Mesendoderm (in vitro differentiated cells): ENCODE measurements around the gene GLUD1. TPM values are rescaled to one million over a fixed set of nuclear protein-coding genes. Genes with fewer than 3 reads are reported as not detected.
A peak's percentile ranks its signal among the peaks of the same experiment; 100 is the strongest.
"Not testable (repeated sequence)": the region's sequence is repeated elsewhere in the genome, so short reads cannot be mapped to it uniquely, and the experiment has no call there.

Experiments
- DNase-seq: peaks from one replicate; pipeline ENCODE4 v3.0.0; 2013
- H2AK5ac ChIP-seq: 2 replicates; pipeline ENCODE4 v1.6.1; 2013; ENCODE audit warnings: low read length, inconsistent platforms
- H2BK120ac ChIP-seq: 2 replicates; pipeline ENCODE4 v1.6.1; 2013; ENCODE audit warnings: low read depth, mild to moderate bottlenecking, low read length, moderate library complexity, mixed read lengths
- H2BK15ac ChIP-seq: replicated peaks from 2 replicates; pipeline ENCODE4 v1.6.1; 2013; ENCODE audit warnings: low read depth, mild to moderate bottlenecking, moderate library complexity
- H2BK5ac ChIP-seq: 2 replicates; pipeline ENCODE4 v1.6.1; 2013; ENCODE audit warnings: low read length, inconsistent platforms
- H3K18ac ChIP-seq: 2 replicates; pipeline ENCODE4 v1.6.1; 2013; ENCODE audit warnings: mild to moderate bottlenecking, low read length, mixed read lengths
- H3K23ac ChIP-seq: one replicate; pipeline ENCODE4 v1.6.1; 2013; ENCODE audit warnings: low read length
- H3K27ac ChIP-seq: 2 replicates; pipeline ENCODE4 v1.5.1; 2013; ENCODE audit warnings: low read depth, mild to moderate bottlenecking, inconsistent platforms, low read length, moderate library complexity
- H3K27me3 ChIP-seq: 2 replicates; pipeline ENCODE4 v1.6.1; 2013; ENCODE audit warnings: low read length, control low read depth, mild to moderate bottlenecking, inconsistent platforms; ENCODE audit not compliant: insufficient read depth, poor library complexity
- H3K36me3 ChIP-seq: 2 replicates; pipeline ENCODE4 v1.6.1; 2013; ENCODE audit warnings: low read length, inconsistent platforms; ENCODE audit not compliant: control insufficient read depth, insufficient read depth
- H3K4ac ChIP-seq: one replicate; pipeline ENCODE4 v1.6.1; 2013; ENCODE audit warnings: low read depth, mild to moderate bottlenecking, low read length, moderate library complexity
- H3K4me1 ChIP-seq: 2 replicates; pipeline ENCODE4 v1.6.1; 2013; ENCODE audit warnings: low read depth, low read length, inconsistent platforms; ENCODE audit not compliant: control insufficient read depth
- H3K4me2 ChIP-seq: 2 replicates; pipeline ENCODE4 v1.6.1; 2013; ENCODE audit warnings: low read length
- H3K4me3 ChIP-seq: 2 replicates; pipeline ENCODE4 v1.5.1; 2013; ENCODE audit warnings: mild to moderate bottlenecking, low read length
- H3K56ac ChIP-seq: one replicate; pipeline ENCODE4 v1.6.1; 2013; ENCODE audit warnings: low read length
- H3K79me1 ChIP-seq: 2 replicates; pipeline ENCODE4 v1.6.1; 2013; ENCODE audit warnings: low read length, inconsistent platforms
- H3K79me2 ChIP-seq: 2 replicates; pipeline ENCODE4 v1.6.1; 2013; ENCODE audit warnings: mild to moderate bottlenecking, low read length; ENCODE audit not compliant: control insufficient read depth, insufficient read depth
- H3K9ac ChIP-seq: 2 replicates; pipeline ENCODE4 v1.6.1; 2013; ENCODE audit warnings: low read length, inconsistent platforms
- H4K5ac ChIP-seq: one replicate; pipeline ENCODE4 v1.6.1; 2013; ENCODE audit warnings: low read length
- H4K8ac ChIP-seq: one replicate; pipeline ENCODE4 v1.6.1; 2013; ENCODE audit warnings: low read depth, mild to moderate bottlenecking, control low read depth, low read length, moderate library complexity
- WGBS: extraction: QIAGEN DNeasy Blood & Tissue Kit; methylation state at CpG from one replicate; pipeline ENCODE4 v1.1.7; 2013; ENCODE audit warnings: low lambda C conversion rate, missing lambda C conversion rate; ENCODE audit not compliant: insufficient coverage; ENCODE audit errors: extremely low coverage; 5-methylcytosine and 5-hydroxymethylcytosine counted together
- polyA plus RNA-seq, 2 experiments: library from polyadenylated mRNA; stranded (reverse); fragments of 200-250 nt; gene quantifications; one replicate each; pipeline ENCODE4 v1.2.3, GENCODE V29; 2013

Gene GLUD1
- polyA plus RNA-seq (2013, experiment 1 of 2), result 61.6 TPM
- polyA plus RNA-seq (2013, experiment 2 of 2), result 61.5 TPM

DNA sequence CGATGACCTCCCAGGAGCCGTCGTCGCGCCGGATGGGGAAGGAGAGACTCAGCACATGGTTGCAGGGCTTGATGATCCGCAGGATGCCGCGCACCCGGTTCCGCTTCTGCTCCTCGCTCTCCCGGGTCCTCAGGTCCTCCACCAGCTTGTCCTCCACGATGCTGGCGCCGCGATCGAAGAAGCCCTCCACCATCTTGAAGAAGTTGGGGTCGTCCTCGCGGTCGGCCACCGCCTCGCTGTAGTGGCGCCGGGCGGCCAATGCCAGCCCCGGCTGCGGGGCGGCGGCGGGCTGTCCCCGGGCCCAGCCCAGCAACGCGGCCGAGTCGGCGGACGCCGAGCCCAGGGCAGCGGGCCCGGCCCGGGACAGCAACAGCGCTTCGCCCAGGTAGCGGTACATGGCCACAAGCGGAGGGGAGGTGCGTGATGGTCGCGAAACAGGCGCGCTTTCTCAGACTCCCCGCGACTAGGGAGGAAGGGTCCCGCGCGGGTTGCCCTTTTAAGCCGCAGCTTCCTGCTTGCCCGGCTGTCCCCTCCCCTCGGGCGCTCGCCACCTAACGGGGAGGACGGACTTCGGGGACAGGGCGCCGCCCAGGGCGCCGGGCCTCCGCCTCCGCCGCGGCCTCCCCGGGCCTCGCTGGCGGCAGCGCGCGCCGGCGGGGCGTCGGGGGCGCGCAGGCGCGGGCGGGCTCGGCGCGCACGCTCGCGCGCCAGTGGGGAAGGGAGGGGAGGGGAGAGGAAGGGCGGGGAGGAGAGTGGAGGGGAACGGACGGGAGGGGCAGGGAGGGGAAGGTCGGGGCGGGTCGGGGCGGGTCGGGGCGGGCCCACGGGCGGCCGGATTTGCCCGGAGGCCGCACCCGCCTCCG is at the start of gene GLUD1, which contains the start of gene SHLD2:
TSS of gene GLUD1 (minus strand) at position 471 of the 863 bp plus-strand sequence. CDS start at position 397, 74 bp downstream.
TSS of gene SHLD2 (plus strand) at position 834 of the 863 bp plus-strand sequence. CDS start 56,149 bp downstream, outside the sequence.
- no CpG with 5 or more reads among the region's 111 CpGs for WGBS
- Histone ChIP-seq H3K4me1 (no peaks in the 10 kb centered on the region), H2BK5ac (peak within 1 kb of the TSS; percentile 57), H4K5ac (no peak within 1 kb of the TSS), H3K56ac (peak within 1 kb of the TSS; percentile 98), H3K4me2 (peak within 1 kb of the TSS; percentile 93), H3K27me3 (no peaks in the 10 kb centered on the region), H3K4ac (peak within 1 kb of the TSS; percentile 78), H3K23ac (peak within 1 kb of the TSS; percentile 97), H2AK5ac (peak within 1 kb of the TSS; percentile 6), H4K8ac (no peak within 1 kb of the TSS), H3K9ac (peak within 1 kb of the TSS; percentile 92), H3K27ac (peak within 1 kb of the TSS; percentile 88), H2BK15ac (no peak within 1 kb of the TSS), H3K79me1 (peaks cover 6% of the 10 kb centered on the region), H3K18ac (peak within 1 kb of the TSS; percentile 90), H2BK120ac (no peak within 1 kb of the TSS), H3K4me3 (peak within 1 kb of the TSS; percentile 88), H3K79me2 (peaks cover 27% of the 10 kb centered on the region), H3K36me3 (no peaks in the 10 kb centered on the region)
- DNase-seq, result peak; percentile 98

DNA sequence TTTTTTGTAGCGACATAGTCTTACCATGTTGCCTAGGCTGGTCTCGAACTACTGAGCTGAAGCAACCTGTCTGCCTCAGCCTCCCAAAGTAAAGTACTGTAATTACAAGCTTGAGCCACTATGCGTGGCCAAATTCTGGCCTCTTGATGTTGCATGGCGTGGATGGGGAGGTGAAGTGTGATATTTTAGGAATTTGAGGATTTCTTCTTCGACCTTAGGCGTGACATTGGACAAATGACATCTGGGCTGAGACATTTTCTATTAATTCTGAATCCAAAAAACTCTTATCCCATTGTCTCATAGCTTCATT is 48.4 kb upstream of the GLUD1 start:
- not testable (repeated sequence) for H3K27ac ChIP-seq, H4K5ac ChIP-seq, H3K27me3 ChIP-seq, H3K4me2 ChIP-seq, H3K18ac ChIP-seq, H3K9ac ChIP-seq, H3K4ac ChIP-seq, H3K36me3 ChIP-seq, H2AK5ac ChIP-seq, H4K8ac ChIP-seq, H3K4me1 ChIP-seq, H3K23ac ChIP-seq, H3K79me2 ChIP-seq, H2BK15ac ChIP-seq, H3K4me3 ChIP-seq, H2BK5ac ChIP-seq, H3K79me1 ChIP-seq, H2BK120ac ChIP-seq, H3K56ac ChIP-seq
- DNase-seq, result peak; percentile 65
- no CpG with 5 or more reads among the region's 6 CpGs for WGBS

DNA sequence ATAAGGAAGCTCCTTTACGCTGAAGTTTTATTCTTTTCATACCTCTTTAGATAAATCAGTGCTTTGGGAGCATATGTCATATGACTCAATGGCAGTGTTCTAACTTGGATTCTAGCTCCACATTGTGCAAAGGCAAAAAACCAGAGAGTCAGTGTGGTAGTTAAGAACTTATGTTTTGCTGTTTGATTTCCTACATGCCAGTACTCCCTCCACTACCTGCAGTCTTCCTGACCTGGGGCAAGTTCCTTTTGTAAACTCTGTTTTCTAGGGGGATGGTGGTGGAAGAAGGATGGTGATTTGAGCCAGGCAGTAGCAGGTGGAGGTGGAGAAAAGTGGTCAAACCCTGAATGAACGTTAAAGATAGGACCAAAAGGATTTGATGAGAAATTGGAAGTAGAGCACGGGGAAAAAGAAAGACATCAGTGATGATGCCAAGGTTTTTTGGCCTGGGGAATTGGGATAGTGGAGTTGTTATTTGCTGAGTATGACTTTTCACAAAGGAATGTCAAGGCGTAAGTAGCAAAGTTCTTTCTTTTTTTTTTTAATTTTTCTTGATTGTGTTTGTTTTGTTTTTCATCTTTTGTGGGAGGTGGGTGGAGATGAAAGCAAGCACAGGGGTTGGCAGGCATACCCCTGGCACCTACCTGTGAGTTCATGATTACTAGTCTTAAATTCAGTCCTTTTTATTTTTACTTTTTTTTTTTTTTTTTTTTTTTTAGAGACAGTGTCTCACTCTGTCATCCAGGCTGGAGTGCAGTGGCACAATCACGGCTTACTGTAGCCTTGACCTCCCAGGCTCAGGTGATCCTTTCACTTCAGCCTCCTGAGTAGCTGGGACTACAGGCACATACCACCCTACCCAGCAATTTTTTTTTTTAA is 47.8 kb upstream of the GLUD1 start:
- H3K27ac ChIP-seq, H2BK5ac ChIP-seq, H2BK15ac ChIP-seq, H2AK5ac ChIP-seq, H3K9ac ChIP-seq, H3K4me1 ChIP-seq, H3K23ac ChIP-seq, H3K18ac ChIP-seq, H3K79me1 ChIP-seq, H3K79me2 ChIP-seq, H3K4me3 ChIP-seq, H3K27me3 ChIP-seq, H3K4ac ChIP-seq, H3K36me3 ChIP-seq, H4K8ac ChIP-seq, H2BK120ac ChIP-seq, H3K56ac ChIP-seq, H4K5ac ChIP-seq, H3K4me2 ChIP-seq: not testable (repeated sequence)
- DNase-seq, result peak; percentile 17
- no CpG with 5 or more reads among the region's 5 CpGs for WGBS

DNA sequence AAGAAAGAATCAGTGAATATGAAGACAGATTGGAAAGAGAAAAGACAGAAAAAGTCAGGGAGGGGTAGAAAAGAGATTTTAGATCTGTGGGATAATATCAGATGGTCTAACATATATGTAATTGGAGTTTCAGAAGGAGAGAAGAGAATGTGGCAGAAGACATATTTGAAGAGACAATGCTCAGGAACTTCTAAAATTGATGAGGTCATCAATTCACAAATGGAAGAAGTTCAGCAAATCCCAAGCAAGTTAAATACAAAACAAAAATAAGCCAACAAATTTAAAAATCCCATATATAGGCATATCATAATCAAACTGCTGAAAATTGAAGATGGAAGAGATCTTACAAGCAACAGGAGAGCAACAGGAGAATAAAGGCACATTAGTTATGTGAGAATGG is 42.8 kb upstream of the GLUD1 start:
- not testable (repeated sequence) for H2AK5ac ChIP-seq, H3K4ac ChIP-seq, H3K56ac ChIP-seq, H4K8ac ChIP-seq, H2BK5ac ChIP-seq, H3K4me2 ChIP-seq, H2BK120ac ChIP-seq, H3K18ac ChIP-seq, DNase-seq, H3K4me1 ChIP-seq, H3K79me2 ChIP-seq, H4K5ac ChIP-seq, H3K4me3 ChIP-seq, H3K79me1 ChIP-seq, H3K27me3 ChIP-seq, H3K23ac ChIP-seq, H2BK15ac ChIP-seq, H3K9ac ChIP-seq, H3K27ac ChIP-seq, H3K36me3 ChIP-seq

DNA sequence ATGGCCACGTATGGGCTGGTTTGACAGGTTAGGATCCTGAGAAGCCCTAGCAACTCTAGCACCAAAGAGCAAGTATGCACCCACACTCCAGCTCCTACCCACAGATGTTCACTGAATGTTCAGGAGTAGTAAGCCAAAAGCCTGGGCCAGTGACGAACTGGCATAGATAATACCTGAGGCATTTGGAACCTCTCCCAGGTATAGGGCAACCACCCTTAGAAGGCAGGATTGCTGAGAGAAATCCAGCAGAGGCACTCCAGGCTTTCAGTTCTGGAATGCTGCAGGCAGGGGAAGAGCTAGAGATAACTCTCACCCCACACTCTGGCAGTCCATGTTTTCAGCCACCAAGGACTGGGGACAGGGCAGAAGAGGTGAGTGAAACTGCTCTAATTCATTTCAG is 39.8 kb upstream of the GLUD1 start:
- H3K27ac ChIP-seq, H3K4me3 ChIP-seq, H4K8ac ChIP-seq, H3K4me2 ChIP-seq, H3K79me2 ChIP-seq, H2BK5ac ChIP-seq, H4K5ac ChIP-seq, H2BK15ac ChIP-seq, H3K9ac ChIP-seq, H3K18ac ChIP-seq, H3K36me3 ChIP-seq, H2BK120ac ChIP-seq, H3K56ac ChIP-seq, H3K27me3 ChIP-seq, H3K4ac ChIP-seq, H2AK5ac ChIP-seq, H3K23ac ChIP-seq, H3K4me1 ChIP-seq, H3K79me1 ChIP-seq: not testable (repeated sequence)
- DNase-seq, result peak; percentile 19
- WGBS, result no CpG with 5 or more reads among the region's 2 CpGs
